ENCODE data around the gene ZSWIM6. TPM values are rescaled to one million over a fixed set of nuclear protein-coding genes. Genes with fewer than 3 reads are reported as not detected.
A peak's percentile ranks its signal among the peaks of the same experiment; 100 is the strongest.

Gene ZSWIM6
- total RNA-seq, 4 donors from 2014 or later: 7.8 to 25.5 (median 21.0) TPM

GRCh38 chr5:61363401-61364114, 31.5 kb downstream of the ZSWIM6 start:
- Histone ChIP-seq H3K4me3 (no peak overlapping the region), H3K27ac (no peak overlapping the region), H3K4me1 (peaks cover 0 to 33% (median 5%) of the 10 kb centered on the region in 4 donors), H3K27me3 (no peaks in the 10 kb centered on the region), H3K36me3 (no peaks in the 10 kb centered on the region), H3K9me3 (no peaks in the 10 kb centered on the region)
- intact Hi-C loops (cut with DNase I; ENCODE audit: low total_unique reads): no loop called here
- in situ Hi-C loops (cut with MboI; ENCODE audit: low pct_ligation_motif_present in 1 of 4, low pct_unique_long_range_greater_than_20kb in 1 of 4, low sequenced_read_pairs in 3 of 4): no loop called here
- DNase-seq: no peak
- TF ChIP-seq EP300 (IDR thresholded peaks at IDR 0.05; ENCODE audit: low read depth): no peak
- TF ChIP-seq POLR2AphosphoS5 (IDR thresholded peaks at IDR 0.05): no peak
- TF ChIP-seq CTCF (IDR thresholded peaks at IDR 0.05): no peak
- no peak for TF ChIP-seq POLR2A (IDR thresholded peaks at IDR 0.05)
- 76 to 90% methylated on average over 3 of the region's 3 CpGs for WGBS, 2 donors (ENCODE audit: low coverage in 1 of 2)

GRCh38 chr5:61366497-61367240, 34.6 kb downstream of the ZSWIM6 start:
- peaks cover 0 to 43% (median 17%) of the 10 kb centered on the region in 4 donors for H3K4me1 ChIP-seq
- in situ Hi-C loops (cut with MboI; ENCODE audit: low pct_ligation_motif_present in 1 of 4, low pct_unique_long_range_greater_than_20kb in 1 of 4, low sequenced_read_pairs in 3 of 4) (no loop called here), intact Hi-C loops (cut with DNase I; ENCODE audit: low total_unique reads) (no loop called here)
- no peaks in the 10 kb centered on the region for H3K27me3 ChIP-seq
- H3K4me3 ChIP-seq: no peak overlapping the region
- TF ChIP-seq CTCF (IDR thresholded peaks at IDR 0.05) (no peak), POLR2AphosphoS5 (IDR thresholded peaks at IDR 0.05) (no peak), POLR2A (IDR thresholded peaks at IDR 0.05) (no peak), EP300 (IDR thresholded peaks at IDR 0.05; ENCODE audit: low read depth) (no peak)
- no peaks in the 10 kb centered on the region for H3K9me3 ChIP-seq
- DNase-seq: no peak
- H3K27ac ChIP-seq: no peak overlapping the region
- no peaks in the 10 kb centered on the region for H3K36me3 ChIP-seq
- 88 to 98% methylated on average over 5 to 7 of the region's 7 CpGs for WGBS, 2 donors (ENCODE audit: low coverage in 1 of 2)

GRCh38 chr5:61370506-61370905, 38.4 kb downstream of the ZSWIM6 start:
- TF ChIP-seq EP300 (IDR thresholded peaks at IDR 0.05; ENCODE audit: low read depth) (no peak), POLR2AphosphoS5 (IDR thresholded peaks at IDR 0.05) (no peak), CTCF (IDR thresholded peaks at IDR 0.05) (no peak), POLR2A (IDR thresholded peaks at IDR 0.05) (no peak)
- peak; percentile 36 for DNase-seq
- Histone ChIP-seq H3K9me3 (no peaks in the 10 kb centered on the region), H3K27me3 (no peaks in the 10 kb centered on the region), H3K4me1 (peaks cover 0 to 38% (median 19%) of the 10 kb centered on the region in 4 donors), H3K36me3 (no peaks in the 10 kb centered on the region), H3K4me3 (no peak overlapping the region), H3K27ac (peak overlapping the region in 3 of 4 donors; percentile 13 to 41 (median 35))
- in situ Hi-C loops (cut with MboI; ENCODE audit: low pct_ligation_motif_present in 1 of 4, low pct_unique_long_range_greater_than_20kb in 1 of 4, low sequenced_read_pairs in 3 of 4): no loop called here
- intact Hi-C loops (cut with DNase I; ENCODE audit: low total_unique reads): no loop called here
- WGBS, 2 donors (ENCODE audit: low coverage in 1 of 2): 29 to 59% methylated on average over 2 of the region's 2 CpGs

- peaks cover 0 to 38% (median 19%) of the 10 kb centered on the region in 4 donors for H3K4me1 ChIP-seq
- no peaks in the 10 kb centered on the region for H3K9me3 ChIP-seq
- H3K27me3 ChIP-seq: no peaks in the 10 kb centered on the region
- WGBS, 2 donors (ENCODE audit: low coverage in 1 of 2): 43 to 50% methylated on average over 5 of the region's 5 CpGs
- no peak for DNase-seq
- in situ Hi-C loops (cut with MboI; ENCODE audit: low pct_ligation_motif_present in 1 of 4, low pct_unique_long_range_greater_than_20kb in 1 of 4, low sequenced_read_pairs in 3 of 4): no loop called here
- no peaks in the 10 kb centered on the region for H3K36me3 ChIP-seq
- peak overlapping the region in 1 of 4 donors; percentile 13 for H3K27ac ChIP-seq
- TF ChIP-seq POLR2AphosphoS5 (IDR thresholded peaks at IDR 0.05): no peak
- no peak for TF ChIP-seq POLR2A (IDR thresholded peaks at IDR 0.05)
- no peak for TF ChIP-seq CTCF (IDR thresholded peaks at IDR 0.05)
- TF ChIP-seq EP300 (IDR thresholded peaks at IDR 0.05; ENCODE audit: low read depth): no peak
- intact Hi-C loops (cut with DNase I; ENCODE audit: low total_unique reads): no loop called here
- no peak overlapping the region for H3K4me3 ChIP-seq
Observed at GRCh38 chr5:61371474-61371873, 39.4 kb downstream of the ZSWIM6 start.

Measured in transverse colon (tissue), 4 donors.